Activated CD8-positive, alpha-beta memory T cell treated with anti-CD3 and anti-CD28 coated beads, Interleukin-2, amount 50 U/mL, for 24 hours (primary cell): ENCODE measurements around the gene ASH1L.
"Not testable (repeated sequence)": the region's sequence is repeated elsewhere in the genome, so short reads cannot be mapped to it uniquely, and the experiment has no call there.

Source experiments
- DNase-seq: peaks from one replicate; pipeline ENCODE4 v3.0.0-alpha.2; 2020; ENCODE audit errors: extremely low read depth

The ASH1L gene

DNA sequence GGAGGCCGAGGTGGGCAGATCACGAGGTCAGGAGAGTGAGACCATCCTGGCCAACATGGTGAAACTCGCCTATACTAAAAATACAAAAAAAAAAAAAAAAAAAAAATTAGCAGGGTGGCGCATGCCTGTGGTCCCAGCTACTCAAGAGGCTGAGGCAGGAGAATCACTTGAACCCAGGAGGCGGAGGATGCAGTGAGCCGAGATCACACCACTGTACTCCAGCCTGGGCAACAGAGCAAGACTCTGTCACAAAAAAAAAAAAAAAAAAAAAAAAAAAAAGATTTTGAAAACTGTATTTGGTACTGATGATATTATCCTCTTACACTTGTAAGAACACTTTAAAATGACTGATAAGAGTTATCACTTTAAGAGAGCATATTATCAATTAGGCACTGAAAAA, 74.2 kb downstream of the ASH1L start:
- DNase-seq: not testable (repeated sequence)

- DNase-seq: no peak
These were observed 75.1 kb downstream of the ASH1L start for GRCh38 chr1:155487541-155487940.

DNA sequence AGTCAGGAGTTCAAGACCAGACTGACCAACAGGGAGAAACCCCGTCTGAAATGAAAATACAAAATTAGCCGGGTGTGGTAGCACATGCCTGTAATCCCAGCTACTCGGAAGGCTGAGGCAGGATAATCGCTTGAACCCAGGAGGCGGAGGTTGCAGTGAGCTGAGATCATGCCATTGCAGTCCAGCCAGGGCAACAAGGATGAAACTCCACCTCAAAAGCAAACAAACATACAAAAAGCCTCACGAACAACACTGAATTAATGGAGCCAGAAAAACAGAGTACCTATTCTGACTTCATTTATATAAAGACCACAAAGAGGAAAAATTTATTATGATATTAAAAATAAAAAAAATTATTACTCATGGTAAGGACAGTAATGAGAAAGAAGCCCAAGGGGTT, 75.7 kb downstream of the ASH1L start:
- not testable (repeated sequence) for DNase-seq

DNA sequence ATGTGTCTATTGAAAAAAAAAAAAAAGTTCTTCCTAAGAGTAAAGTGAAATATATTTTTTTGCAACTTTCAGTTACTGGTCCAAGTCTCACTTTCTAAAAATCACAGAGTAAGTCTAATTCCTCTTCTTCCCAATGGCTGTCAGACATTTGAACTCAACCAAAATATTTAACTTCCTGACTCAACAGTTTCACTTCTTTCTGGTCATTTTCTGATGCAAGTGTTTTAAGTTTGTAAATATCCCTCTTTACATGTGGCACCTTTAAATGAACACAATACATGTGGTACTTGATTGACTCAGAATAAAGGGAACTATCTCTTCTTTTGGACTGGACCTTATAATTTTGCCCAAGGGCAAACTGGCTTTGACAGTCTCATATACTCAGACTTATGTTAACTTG, 76.7 kb downstream of the ASH1L start:
- no peak for DNase-seq

DNA sequence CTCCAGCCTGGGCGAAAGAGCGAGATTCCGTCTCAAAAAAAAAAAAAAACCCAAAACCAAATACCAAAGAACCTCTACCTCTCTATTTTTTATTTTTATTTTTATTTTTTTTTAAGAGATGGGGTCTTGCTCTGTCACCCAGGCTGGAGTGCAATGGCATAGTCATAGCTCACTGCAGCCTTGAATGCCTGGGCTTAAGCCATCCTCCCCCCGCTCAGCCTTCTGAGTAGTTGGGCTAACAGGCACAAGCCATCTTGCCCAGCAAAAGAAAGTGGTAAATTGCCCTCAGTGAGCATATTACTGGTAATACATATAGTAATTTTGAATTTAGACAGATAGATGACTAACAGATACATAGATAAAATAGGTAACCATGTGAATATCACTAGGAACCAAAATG, 77.4 kb downstream of the ASH1L start:
- DNase-seq: no peak

GRCh38 chr1:155481741-155482241, 80.8 kb downstream of the ASH1L start:
- DNase-seq: no peak

DNA sequence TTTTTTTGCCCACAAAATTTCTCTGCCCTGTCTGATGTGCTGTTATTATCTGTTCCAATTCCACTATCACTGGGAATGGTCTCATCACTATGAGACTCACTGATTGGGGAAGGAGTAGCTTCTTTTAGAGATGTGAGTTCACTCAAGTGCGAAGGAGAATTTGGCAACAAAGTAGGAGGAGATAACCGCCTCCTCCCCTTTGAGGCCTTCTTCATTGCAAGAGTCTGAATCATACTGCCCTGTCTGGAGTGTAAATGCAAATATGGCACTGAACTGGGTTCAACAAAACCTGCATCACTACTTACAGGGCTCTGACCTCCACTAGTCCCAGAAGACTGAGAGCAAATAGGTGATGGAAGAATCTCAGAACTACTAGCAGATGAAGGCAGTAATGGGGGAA, 83.4 kb downstream of the ASH1L start:
- DNase-seq: no peak

DNA sequence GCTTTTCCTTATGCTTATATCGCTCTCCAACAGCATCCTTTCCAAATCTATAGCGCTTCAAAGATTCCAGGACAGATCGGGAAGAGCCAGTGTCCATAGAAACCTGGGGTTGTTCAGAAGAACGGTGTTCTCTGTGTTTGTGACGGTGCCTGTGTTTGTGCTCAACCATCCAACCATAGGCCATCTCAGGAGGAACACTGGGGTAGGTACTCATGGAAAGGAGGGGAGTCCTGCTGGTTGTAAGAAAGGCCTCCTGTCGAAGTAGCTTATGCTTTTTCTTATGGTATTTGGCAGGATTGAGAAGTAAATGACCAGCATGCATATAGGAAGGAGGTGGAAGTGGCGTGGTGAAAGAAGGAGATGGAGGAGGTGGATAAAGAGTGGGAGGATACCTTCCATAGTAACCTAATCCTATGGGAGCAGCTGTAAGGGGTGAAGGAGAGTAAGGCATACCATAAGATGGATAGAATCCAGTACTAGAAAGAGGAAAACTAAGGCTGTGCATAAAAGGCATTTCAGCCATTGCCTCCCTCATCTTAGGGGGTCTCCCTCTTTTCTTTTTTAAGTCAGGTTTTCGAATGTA, 84.2 kb downstream of the ASH1L start:
- DNase-seq: no peak

DNA sequence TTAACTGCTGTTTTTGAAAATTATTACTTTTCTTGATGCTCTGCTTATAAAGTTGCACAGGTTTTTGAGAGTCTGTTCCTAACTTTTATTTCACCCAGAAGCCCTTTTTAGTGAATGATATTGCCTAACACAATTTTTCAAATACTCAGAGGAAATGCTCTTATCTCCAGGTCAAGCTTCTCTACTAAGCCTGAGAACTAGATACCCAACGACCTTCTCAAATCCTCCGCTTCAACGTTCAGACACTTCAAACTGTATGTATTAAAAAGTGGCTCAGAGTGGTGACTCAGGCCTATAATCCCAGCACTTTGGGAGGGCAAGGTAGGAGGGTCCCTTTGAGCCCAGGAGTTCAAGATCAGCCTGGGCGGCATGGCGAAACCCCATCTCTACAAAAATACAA, 88.5 kb downstream of the ASH1L start:
- DNase-seq: no peak

DNA sequence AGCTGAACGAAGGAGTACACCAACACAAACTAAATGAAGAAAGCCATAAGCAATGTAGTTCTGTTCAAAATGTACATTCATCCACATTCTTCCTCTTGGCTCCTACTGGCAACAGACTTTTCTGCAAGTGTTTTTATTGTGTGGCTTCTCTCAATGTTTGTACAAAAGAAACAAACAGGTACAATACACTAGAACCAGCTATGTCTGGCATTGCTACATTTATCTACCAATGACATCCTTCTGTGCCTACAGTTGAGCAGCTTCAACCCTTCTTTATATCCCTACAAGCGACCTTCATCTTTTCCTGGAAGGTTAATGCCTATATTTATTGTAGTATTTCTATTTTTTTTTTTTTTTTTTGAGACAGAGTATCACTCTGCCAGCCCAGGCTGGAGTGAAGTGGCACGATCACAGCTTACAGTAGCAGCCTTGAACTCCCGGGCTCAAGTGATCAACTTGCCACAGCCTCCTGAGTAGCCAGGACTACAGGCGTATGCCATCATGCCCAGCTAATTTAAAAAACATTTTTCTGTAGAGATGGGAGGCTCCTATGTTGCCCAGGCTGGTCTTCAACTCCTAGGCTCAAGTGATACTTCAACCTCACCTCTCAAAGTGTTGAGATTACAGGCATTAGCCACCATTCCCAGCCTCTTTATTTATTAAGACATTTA, 89.3 kb downstream of the ASH1L start:
- DNase-seq: no peak

- DNase-seq: no peak
These were observed 90.0 kb downstream of the ASH1L start for GRCh38 chr1:155472491-155473083.

- no peak for DNase-seq
These were observed 90.7 kb downstream of the ASH1L start for GRCh38 chr1:155471891-155472290.

DNA sequence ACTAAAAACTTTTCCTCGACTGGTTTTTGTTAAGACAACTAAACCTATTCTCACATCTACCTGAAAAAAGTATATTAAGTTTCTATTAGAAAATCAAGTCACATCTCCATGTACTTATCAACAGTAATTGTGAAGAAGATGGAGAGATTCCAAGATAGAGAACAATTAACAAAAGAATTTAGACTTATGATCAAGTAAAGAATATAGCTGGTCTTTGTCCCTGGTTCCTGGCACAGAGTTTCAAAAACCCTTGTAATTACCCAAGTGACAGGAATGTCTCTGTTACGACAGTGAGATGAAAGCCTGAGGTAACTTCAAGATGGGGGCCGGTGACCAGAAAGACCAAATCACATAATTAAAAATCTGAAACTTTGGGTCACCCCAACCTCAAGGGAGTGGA, 91.6 kb downstream of the ASH1L start:
- DNase-seq: no peak

GRCh38 chr1:155466996-155467395, 95.6 kb downstream of the ASH1L start:
- DNase-seq: no peak

- no peak for DNase-seq
These were observed 96.0 kb downstream of the ASH1L start for GRCh38 chr1:155466617-155466972.

GRCh38 chr1:155463865-155464650, 98.5 kb downstream of the ASH1L start:
- no peak for DNase-seq

GRCh38 chr1:155458111-155458510, 104.5 kb downstream of the ASH1L start:
- DNase-seq: no peak

- DNase-seq: no peak
These were observed 105.3 kb downstream of the ASH1L start for GRCh38 chr1:155457266-155457665.

DNA sequence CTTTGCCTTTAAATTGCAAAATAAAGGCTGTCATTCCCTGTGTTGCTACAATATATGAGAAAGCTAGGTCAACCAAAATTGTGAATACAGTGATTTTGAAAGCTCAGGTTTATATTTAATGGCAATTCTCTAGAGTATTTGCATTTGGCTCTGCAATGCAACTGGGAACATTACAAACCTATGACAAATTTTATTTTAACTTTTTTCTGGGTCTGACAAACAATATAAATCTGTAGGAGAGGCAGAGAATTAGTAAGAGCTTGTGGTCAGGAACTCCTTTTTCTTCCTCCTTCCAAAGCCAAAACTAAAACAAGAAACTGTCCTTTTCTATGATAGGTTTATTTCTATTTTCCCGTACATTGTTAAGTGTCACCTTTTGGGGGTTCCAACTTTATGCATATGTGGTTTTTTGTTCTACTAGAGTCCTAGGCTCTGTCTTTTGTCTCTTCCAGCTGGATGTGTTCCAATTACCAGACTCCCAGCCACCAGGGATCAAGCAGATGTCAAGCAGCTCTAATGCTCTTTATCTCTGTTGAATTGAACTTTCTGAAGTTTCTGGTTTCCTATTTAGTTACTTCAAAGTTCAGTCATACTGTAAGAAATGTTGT, 106.9 kb downstream of the ASH1L start:
- DNase-seq: no peak

DNA sequence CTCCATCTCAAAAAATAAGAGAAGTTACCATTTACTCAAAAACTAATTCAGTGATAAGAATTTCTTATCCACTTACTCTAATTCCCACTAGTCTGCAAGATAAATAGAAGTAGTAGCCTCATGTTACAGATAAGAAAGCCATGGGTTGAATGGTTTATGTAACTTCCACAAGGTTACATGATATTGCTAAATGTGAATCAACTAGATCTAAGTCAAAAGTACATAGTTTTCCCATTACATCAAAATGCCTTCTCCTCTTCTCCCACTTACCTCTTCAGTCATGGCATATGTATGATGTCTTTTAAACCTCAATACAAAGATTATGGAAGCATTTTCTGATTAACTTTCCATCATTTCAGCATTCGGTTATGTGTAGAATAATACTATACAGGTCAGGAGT, 108.5 kb downstream of the ASH1L start:
- no peak for DNase-seq

DNA sequence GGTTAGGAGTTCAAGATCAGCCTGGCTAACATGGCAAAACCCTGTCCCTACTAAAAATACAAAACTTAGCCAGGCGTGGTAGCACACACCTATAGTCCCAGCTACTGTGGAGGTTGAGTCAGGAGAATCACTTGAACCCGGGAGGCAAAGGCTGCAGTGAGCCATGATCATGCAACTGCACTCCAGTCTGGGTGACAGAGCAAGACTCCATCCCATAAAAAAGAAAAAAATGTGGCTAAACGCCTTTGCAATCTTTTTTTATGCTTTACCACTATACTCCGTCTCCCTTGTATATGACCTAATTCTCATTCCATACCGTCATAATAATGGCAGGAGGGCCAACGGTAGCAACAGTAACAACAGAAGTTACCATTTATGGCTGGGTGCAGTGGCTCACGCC, 109.5 kb downstream of the ASH1L start:
- no peak for DNase-seq

DNA sequence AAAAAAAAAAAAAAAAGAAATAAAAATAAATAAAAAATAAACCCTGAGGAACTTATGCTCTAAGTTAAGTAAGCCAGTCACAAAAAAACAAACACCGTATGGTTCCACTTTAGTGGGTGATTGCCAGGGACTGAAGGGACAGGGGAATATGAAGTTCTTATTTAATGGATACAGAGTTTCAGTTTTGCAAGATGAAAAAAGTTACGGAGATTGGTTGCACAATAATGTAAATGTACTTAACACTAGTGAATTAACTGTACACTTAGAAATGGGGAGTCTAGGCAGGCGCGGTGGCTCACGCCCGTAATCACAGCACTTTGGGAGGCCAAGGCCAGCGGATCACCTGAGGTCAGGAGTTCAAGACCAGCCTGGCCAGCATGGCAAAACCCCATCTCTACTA, 111.4 kb downstream of the ASH1L start:
- no peak for DNase-seq
